ENCODE data around the gene XRCC5.

The XRCC5 gene

GRCh38 chr2:216243026-216243425 is 133.9 kb downstream of the XRCC5 start:
- H3K9me3 ChIP-seq (ENCODE audit: control insufficient read depth, insufficient read depth, low read length): no peaks in the 10 kb centered on the region
- H3K9ac ChIP-seq (ENCODE audit: low read depth, low read length): no peak overlapping the region
- no peaks in the 10 kb centered on the region for H3K36me3 ChIP-seq (ENCODE audit: insufficient read depth, low read length)
- peaks cover 8% of the 10 kb centered on the region; the same call in 1 of the 2 replicates for H3K4me1 ChIP-seq (ENCODE audit: insufficient read depth, low read length)

GRCh38 chr2:216245391-216245975 is 136.3 kb downstream of the XRCC5 start:
- H3K9ac ChIP-seq (ENCODE audit: low read depth, low read length): no peak overlapping the region
- H3K36me3 ChIP-seq (ENCODE audit: insufficient read depth, low read length): no peaks in the 10 kb centered on the region
- no peaks in the 10 kb centered on the region for H3K9me3 ChIP-seq (ENCODE audit: control insufficient read depth, insufficient read depth, low read length)
- peaks cover 8% of the 10 kb centered on the region; the same call in 1 of the 2 replicates for H3K4me1 ChIP-seq (ENCODE audit: insufficient read depth, low read length)

GRCh38 chr2:216246766-216247165 is 137.6 kb downstream of the XRCC5 start:
- Histone ChIP-seq H3K36me3 (ENCODE audit: insufficient read depth, low read length) (no peaks in the 10 kb centered on the region), H3K9me3 (ENCODE audit: control insufficient read depth, insufficient read depth, low read length) (no peaks in the 10 kb centered on the region), H3K9ac (ENCODE audit: low read depth, low read length) (no peak overlapping the region), H3K4me1 (ENCODE audit: insufficient read depth, low read length) (peaks cover 8% of the 10 kb centered on the region; the same call in 1 of the 2 replicates)
